Occipital lobe (tissue), 2 donors: ENCODE measurements around the gene CPS1. TPM values are rescaled to one million over a fixed set of nuclear protein-coding genes. Genes with fewer than 3 reads are reported as not detected.

ENCODE experiments used
- DNase-seq: peaks from one replicate; lab custom pipeline; 2025; lab: John Stamatoyannopoulos, UW
- total RNA-seq: library from RNA; depleted of rRNA; stranded (reverse); fragments of >200 nt; gene quantifications from one replicate; pipeline ENCODE4 v1.2.3, GENCODE V29; 2014

The CPS1 gene
- total RNA-seq: 6.6 TPM

DNA sequence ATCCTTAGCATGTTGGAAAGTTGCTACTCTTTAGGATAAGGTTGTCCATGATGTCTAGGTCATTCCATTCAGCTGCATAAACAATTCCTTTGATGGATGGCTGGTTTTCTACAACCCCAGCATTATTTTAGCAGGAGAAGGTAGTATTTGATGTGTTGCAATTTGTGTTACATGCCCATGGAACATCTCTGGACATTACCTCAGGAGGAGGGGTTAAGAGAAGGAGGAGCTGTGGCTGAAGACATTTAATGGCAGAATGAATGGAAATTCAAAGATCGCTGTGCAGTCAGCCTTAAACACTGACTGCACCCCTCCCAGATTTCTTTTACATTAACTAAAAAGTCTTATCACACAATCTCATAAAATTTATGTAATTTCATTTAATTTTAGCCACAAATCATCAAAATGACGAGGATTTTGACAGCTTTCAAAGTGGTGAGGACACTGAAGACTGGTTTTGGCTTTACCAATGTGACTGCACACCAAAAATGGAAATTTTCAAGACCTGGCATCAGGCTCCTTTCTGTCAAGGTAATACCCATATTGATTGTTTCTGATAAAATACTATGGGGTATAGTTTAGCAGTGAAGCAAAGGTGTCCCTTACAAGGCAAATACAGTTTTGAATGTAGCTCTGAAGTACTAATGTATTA, at the start of gene CPS1:
Gene CPS1 (plus strand): TSS at position 271 of the 652 bp plus-strand sequence. CDS start 135 bp downstream, at position 406.
- no peak for DNase-seq

GRCh38 chr2:210515911-210516310, 40.5 kb upstream of the CPS1 start:
- no peak for DNase-seq

- DNase-seq: no peak
Measured at GRCh38 chr2:210517264-210517663, 39.1 kb upstream of the CPS1 start.

- DNase-seq: no peak
Measured at GRCh38 chr2:210519594-210519993, 36.8 kb upstream of the CPS1 start.

DNA sequence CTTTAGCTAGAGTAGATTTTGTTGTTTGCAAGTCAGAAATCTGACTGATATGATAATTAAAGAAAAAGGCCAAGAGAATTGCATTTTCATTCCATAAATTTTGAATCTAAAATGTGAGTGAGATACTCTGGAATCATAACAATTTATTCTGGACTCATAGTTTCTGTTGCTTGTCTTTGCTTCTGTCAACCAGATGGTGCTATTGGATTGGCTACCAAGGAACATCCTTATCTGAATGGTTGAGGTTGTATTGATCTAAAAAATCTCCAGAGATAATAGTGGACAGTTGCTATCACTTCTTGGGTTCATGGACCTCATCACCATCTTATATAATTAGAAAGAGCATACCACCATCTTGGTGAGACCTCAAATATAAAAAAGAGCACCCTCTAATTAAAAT, 34.0 kb upstream of the CPS1 start:
- no peak for DNase-seq

- no peak for DNase-seq
Measured at GRCh38 chr2:210523650-210524289, 32.6 kb upstream of the CPS1 start.

DNA sequence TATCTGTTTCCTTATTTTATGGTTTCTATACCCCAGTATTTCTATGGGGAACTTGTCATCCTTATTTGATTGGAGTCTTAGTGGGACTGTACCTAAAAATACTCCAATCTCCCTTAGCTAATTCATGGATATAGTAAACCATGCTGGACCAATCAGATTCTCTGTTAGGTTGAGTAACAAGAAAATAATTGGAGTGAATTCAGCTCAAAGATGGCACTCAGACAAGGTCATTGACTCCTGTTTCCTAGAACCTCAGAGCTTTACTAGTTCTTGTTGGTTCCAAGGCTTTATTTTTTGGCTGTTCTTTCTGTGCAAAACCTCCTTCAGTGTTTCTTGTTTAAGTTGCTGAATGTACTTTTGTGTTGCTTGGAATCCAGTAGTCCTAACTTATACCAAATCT, 31.9 kb upstream of the CPS1 start:
- no peak for DNase-seq

GRCh38 chr2:210527286-210527685, 29.1 kb upstream of the CPS1 start:
- no peak for DNase-seq

DNA sequence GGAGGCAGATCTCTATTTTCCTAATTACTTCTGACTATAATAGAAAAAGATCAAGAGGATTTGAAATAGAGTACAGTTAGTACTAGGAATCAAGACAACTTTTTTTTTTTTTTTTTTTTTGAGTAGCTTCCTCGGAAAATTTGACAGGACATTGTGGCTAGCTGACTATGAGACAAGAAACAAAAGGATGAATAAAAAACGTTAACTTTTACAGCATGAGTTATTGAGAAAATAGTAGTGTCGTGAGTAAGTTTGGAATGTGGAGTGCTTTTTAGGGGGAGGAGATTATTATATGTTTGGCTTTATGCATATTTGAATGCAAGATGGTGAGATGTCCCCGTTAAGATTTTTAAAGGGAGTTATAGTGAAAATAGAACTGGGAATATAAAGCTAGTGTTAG, 27.7 kb upstream of the CPS1 start:
- DNase-seq: no peak

DNA sequence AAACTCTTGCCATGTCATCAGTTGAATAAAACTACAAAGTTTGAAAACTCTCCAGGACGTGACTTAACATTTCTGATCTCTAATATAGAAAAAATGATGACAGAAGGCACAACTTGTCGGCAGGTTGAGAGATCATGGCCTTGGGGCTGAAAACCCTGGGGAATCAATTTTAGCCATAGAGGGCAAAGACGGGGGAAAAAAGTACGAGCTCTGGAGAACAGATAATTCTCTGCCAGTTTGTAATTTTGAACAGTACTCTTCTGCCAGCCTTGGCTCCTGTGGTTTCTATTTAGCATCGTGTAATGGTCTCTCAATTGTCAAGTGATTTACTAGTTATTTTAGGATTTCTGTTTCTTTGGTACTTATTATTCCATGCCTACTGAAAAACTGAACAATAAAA, 25.3 kb upstream of the CPS1 start:
- no peak for DNase-seq

- no peak for DNase-seq
Measured at GRCh38 chr2:210531482-210531881, 24.9 kb upstream of the CPS1 start.

- no peak for DNase-seq
Measured at GRCh38 chr2:210533389-210533788, 23.0 kb upstream of the CPS1 start.

- no peak for DNase-seq
Measured at GRCh38 chr2:210534879-210535278, 21.5 kb upstream of the CPS1 start.

DNA sequence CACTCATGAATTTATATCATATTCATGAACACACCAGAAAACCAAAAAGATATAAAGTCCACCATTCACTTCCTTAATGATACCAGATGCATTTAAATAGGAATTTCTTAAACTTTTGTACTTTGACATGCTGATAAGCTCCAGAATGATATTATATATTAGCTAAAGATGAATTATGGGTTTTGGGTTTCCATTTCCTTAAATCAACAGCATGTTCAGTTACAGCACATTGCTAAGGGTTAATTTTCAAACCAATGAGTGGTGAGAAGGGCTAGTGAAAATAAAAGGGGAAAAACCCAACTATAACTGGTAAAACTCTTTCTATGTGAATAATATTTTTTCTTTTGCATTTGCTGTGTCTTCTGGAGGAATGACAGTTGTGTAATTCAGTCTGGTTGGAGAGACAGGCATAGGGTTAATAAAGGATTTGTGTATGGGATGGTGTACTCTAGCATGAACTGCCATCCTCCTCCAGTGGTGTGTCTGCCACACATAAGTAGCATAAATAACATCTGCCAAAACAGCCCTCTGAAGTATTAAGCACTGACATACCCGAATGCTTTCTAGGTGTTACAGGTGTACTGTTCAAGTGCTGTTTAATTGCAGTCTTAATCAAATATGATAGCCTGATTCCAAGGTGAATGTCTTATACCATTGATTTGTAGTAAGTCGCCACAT, 19.3 kb upstream of the CPS1 start:
- no peak for DNase-seq

DNA sequence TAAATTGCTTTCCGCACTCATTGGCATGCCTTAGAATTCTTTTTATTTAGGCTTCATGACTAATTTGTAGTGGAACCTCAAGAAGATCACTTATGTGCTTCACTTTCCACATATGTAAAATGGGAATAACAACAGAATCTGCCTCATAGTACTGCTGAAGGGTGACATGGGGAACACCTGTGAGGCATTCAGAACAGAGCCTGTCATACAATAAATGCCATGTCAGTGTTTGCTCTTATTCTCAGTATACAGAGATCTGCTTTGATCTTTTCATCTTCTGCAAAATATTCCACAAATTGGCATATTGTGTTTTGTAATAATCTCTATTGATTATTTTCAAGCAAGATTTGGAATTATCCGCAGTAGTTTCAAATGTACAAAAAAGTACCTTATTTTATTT, 17.4 kb upstream of the CPS1 start:
- DNase-seq: no peak

DNA sequence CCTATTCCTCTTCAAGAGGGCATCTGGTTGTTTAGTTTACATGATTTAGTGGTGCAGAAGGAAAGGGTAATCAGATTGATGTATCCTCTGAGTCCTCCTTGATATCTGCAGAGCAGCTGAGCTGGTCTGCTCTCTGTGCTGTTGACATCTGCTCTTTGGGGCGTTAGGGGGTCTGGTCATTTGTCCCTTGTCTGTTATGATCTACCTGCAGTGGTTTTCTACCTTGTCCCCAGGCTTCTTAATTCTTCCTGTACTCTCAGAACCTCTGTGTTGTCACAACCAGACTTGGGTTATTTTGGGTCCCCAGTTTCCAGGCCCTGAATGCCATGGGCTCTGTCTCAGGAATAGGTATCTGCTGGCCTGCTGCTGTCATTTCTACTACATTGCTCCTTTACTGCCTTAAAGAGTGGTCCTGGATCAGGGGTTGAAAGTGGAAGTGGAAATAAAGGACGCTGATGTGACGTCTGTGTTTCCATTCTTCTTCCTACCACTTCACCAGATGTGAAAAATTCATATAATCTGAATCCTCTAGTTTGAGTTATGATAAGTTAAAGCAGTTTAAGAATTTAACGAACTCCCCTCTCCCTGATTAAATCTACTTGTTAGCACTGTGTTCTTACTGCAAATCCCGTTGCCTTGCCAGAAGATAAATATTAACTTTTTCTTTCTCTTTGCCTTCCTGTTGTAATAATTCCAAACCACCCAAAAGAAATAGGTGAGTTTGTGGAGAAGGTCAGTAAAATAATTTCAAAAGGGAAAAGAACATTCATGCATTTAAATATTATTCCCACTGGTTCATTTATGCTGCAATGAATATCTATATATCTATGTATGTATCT, 16.6 kb upstream of the CPS1 start:
- DNase-seq: no peak

DNA sequence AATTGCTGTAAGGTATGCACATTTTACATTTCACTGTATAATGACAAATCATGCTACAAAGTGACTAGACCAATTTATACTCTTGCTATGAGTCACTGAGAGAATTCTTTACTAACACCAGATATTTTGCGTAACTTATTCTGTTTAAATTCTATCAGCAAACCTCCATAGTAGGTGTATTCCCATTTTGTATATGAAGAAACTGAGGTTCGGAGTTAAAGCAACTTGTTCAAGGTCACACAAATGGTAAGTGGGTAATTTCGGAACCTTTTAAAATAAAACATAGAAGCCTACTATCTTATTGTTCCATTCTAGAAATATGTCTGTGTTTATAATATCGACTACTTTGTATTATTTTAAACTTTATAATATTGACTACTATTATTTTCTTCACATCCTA, 15.9 kb upstream of the CPS1 start:
- DNase-seq: no peak

DNA sequence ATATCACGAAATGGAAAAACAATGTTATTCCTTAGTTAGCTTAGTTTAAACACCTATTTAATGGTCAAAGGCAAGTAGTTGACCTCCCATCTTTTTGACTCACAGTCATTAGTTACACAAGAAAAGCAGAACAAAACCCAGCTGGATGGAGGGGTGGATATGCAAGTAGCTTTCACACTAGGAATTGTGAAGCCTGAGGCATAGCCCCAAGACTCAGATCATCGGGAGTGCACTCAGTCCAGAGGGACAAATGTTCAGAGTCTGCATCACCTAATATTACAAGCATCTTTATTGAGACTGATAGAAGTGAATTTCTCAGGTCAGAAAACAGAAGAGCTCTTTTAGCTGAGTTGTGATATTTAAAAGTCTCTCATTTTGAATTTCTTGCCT, 15.5 kb upstream of the CPS1 start:
- DNase-seq: no peak

DNA sequence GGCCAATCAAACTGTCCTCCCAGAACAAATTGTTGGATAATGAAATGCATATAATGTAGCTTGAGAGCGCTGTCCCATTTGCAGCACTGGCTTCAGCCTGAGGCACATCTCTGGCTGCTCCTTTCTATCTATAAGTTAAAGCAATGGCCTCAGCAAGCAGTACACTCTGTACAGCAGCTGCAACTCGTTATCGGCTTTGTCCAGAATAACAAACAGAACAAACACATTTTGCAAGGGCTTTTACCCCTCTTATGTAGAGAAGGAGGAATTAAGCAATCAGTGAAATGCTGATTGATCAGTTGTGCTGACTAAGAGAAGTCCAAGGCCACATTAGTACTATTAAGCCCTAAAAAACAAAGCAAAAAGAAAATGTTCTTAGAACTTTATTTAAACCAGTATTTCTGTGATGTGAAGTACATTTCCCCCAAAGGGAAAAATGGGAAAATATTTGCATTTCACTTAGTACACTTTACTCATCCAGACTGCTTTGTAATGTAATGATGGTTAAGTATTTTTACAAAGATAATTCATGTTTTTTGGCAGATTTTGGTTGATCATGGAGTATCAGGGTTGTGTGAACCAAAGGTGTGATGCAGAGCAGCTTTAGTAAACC, 15.0 kb upstream of the CPS1 start:
- no peak for DNase-seq

DNA sequence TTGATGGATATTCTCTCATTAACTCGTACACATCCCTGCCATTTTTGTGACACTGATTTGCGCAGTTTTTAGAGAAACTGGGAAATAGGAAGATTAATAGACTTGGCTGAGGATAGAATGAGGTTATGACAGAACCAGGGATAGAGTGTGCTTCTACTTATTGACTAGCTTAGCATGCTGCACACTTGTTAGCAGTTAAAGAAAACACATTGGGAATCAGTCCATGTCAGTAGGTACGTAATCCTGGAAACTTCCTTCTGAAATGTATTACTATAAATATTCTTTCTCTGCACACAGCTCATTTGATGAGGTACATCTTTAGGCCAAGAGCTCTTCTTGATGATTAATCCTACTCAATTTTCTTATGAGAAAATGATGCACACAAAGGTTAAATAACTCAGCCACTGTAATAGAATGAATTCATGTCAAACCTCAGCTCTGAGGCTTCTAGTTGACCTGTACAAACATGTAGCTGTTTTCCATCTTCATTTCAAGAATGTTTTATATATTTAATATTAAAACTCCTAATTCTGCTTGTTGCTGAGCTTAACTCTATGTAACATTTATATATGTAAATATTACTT, 12.3 kb upstream of the CPS1 start:
- DNase-seq: no peak

DNA sequence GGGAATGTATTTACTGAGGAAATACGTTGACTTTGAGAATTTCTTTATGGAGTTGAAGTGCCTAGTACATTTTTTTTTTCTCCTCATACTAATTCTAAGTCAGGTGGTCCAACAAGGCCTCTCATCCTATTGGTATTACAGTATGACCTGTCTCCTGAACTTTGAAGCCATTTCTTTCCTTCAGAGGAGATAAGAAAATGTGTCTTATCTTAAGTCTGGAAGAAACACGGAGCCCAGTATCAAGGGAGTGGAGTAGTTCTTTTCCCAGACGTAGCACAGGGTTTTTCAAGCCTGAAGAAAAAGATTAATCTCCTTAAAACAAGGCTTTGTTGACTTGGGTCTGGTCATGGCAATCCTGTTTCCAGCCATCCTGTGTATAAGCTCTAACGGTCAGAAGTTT, 11.6 kb upstream of the CPS1 start:
- no peak for DNase-seq
